Ovary (tissue), 9 donors: Measurements from ENCODE around the gene LRRC18. TPM values are rescaled to one million over a fixed set of nuclear protein-coding genes. Genes with fewer than 3 reads are reported as not detected.

Experiments
- DNase-seq, 5 donors: peaks; one replicate each; pipeline ENCODE4 v3.0.0-alpha.2; 2019 to 2020
- H3K27ac ChIP-seq, 2 donors: fragments of 200-600 bp; one replicate each; pipeline versions ENCODE4 v1.5.1 to v1.8.0; 2019 to 2022
- H3K27me3 ChIP-seq: fragments of 200-600 bp; one replicate; pipeline ENCODE4 v1.8.0; 2022
- H3K36me3 ChIP-seq: fragments of 200-600 bp; sonication (generic); one replicate; pipeline ENCODE4 v1.5.1; 2019
- H3K4me1 ChIP-seq: one replicate; pipeline ENCODE4 v1.8.1; 2013; ENCODE audit warnings: mild to moderate bottlenecking, moderate library complexity; ENCODE audit not compliant: insufficient read depth
- H3K4me3 ChIP-seq: fragments of 200-600 bp; sonication (generic); one replicate; pipeline ENCODE4 v1.5.1; 2017
- H3K9me3 ChIP-seq, 2 donors: fragments of 200-600 bp in 1 of 2; sonication (generic) in 1 of 2; one replicate each; pipeline versions ENCODE4 v1.5.1 to v1.8.1; 2013 to 2019; ENCODE audit warnings: mild to moderate bottlenecking in 1 of 2, moderate library complexity in 1 of 2
- EP300 ChIP-seq: sonication (generic); formaldehyde crosslinking; IDR thresholded peaks from one replicate; pipeline ENCODE4 v1.6.1; 2017; ENCODE audit warnings: antibody characterized with exemption
- POLR2A ChIP-seq: fragments of 450-650 bp; IDR thresholded peaks from one replicate; pipeline ENCODE4 v1.6.1; 2017; ENCODE audit warnings: antibody characterized with exemption, mild to moderate bottlenecking, moderate library complexity
- WGBS, 3 donors: extraction: QIAGEN DNeasy Blood & Tissue Kit in 1 of 3; methylation state at CpG; one replicate each; pipeline versions ENCODE4 v1.1.5 to v1.1.7; 2013 to 2017; 5-methylcytosine and 5-hydroxymethylcytosine counted together
- intact Hi-C, 4 donors: fragments of 100-400 bp; cut with DNase I; formaldehyde crosslinking; loops; one replicate each; pipeline versions ENCODE4 v1.11.0 to v1.15.1; 2022 to 2023
- microRNA-seq, 3 donors: library from miRNA; unstranded; fragments of <30 nt; microRNA quantifications; one replicate each; pipeline versions ENCODE4 to v1.2.0, GENCODE V29; 2019 to 2020
- polyA plus RNA-seq, 2 donors: library from polyadenylated mRNA; stranded (reverse); fragments of 200-250 nt in 1 of 2; fragments of 350-450 nt in 1 of 2; fragmentation: Illumina TruSeq in 1 of 2; extraction: RNeasy Lipid Tissue Mini Kit (QIAGEN cat#74804) in 1 of 2; gene quantifications; one replicate each; pipeline ENCODE4 v1.2.3, GENCODE V29; 2013 to 2014
- small RNA-seq: library from RNA; depleted of rRNA; stranded (forward); fragments of <200 nt; gene quantifications from one replicate; pipeline ENCODE3, GENCODE V24; 2016
- total RNA-seq, 7 donors: library from RNA; depleted of rRNA in 2 of 7; stranded (reverse); fragments of >200 nt in 2 of 7; fragmentation: NEBNext Ultra II Directional in 3 of 7; extraction: Animal tissue kit (Norgen Biotek cat#: 25700) in 3 of 7; gene quantifications; one replicate each; pipeline versions ENCODE4 v1.1.0 to v1.2.4, GENCODE V29; 2016 to 2023
- TF ChIP-seq, protein P1 (sequence below), 3 donors: fragments of 450-650 bp in 2 of 3; fragments of 200-600 bp in 1 of 3; IDR thresholded peaks; one replicate each; pipeline versions ENCODE4 v1.5.1 to v1.8.0; 2016 to 2022; ENCODE audit warnings: antibody characterized with exemption in 3 of 3, mild to moderate bottlenecking in 1 of 3
- donor health status: DM: no; HTN: no; CAD: no; lungs with moderate emphysema.
- donor health status: DM: no; HTN: no; CAD: no.
- donor health status: Bipolar disorder and iron deficiency.
- donor health status: DM: yes; HTN: yes; CAD: no.
- donor health status: DM: no; HTN: no; CAD: no.
- donor health status: DM: yes; HTN: yes; CAD: no.

Gene LRRC18
- total and polyA plus RNA-seq, 9 donors, result 0.15 to 1.4 (median 0.22) TPM; not detected in 4

DNA sequence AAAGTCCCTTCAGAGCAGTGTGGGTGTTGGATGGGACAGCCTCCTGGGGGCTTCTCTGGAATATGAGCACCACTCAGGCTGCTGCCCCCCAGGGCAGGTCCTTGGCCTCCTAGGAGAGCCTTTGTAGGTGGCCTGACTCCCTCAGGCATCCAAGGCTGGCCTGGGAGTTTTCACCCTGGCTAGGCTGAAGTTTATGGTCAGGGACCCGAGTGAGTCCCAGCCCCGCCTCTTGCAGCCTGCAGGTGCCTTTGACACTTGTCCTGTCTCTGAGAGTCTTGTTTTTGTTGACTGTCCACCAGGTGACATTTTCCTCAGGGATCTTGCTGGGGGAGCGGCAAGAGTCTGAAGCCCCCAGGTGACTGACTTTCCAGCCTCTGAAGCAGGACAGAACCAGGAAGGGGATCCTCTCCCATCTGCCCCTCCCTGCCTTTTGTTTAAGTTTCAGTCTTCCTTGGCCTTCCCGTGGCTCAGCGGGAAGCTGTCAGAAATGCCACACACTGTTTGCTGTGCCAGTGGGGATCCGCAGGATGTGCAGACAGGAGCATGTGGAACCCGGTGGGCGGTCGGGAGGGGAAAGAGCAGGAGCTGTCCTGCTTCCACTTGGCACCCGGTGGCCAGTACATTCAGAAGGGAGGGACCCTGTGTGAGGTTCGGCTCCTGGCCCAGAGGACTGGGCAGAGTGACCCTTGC lies 59.5 kb downstream of the LRRC18 start:
- no peaks in the 10 kb centered on the region for H3K27me3 ChIP-seq
- 70 to 75% (median 73%) methylated on average over 11 of the region's 11 CpGs for WGBS, 3 donors
- no peaks in the 10 kb centered on the region for H3K4me1 ChIP-seq

DNA sequence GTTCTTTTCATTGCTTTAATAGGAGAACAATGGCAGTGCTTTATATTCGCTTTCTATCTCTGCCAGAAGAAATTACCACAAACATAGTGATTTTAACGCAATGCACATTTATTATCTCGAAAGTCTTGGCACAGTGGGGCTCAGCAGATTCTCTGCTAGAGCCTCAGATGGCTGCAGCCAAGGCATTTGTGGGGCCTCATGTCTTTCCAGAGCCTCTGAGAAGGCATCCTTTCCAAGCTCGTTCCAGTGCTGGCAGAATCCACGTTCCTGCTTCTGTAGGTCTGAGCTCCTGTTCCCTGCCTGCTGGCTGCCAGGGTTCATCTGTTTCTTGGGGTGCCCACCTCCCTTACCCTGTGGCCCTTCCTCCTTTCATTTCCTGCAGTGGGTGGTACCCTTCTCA lies 60.2 kb downstream of the LRRC18 start:
- 64 to 79% (median 77%) methylated on average over 5 of the region's 5 CpGs for WGBS, 3 donors
- Histone ChIP-seq H3K4me3 (no peak overlapping the region), H3K4me1 (no peaks in the 10 kb centered on the region), H3K27ac (no peak overlapping the region), H3K27me3 (no peaks in the 10 kb centered on the region), H3K9me3 (no peaks in the 10 kb centered on the region), H3K36me3 (no peaks in the 10 kb centered on the region)
- no peak for DNase-seq
- intact Hi-C loops, result no loop called here
- no peak for TF ChIP-seq POLR2A
- TF ChIP-seq, protein P1, sequence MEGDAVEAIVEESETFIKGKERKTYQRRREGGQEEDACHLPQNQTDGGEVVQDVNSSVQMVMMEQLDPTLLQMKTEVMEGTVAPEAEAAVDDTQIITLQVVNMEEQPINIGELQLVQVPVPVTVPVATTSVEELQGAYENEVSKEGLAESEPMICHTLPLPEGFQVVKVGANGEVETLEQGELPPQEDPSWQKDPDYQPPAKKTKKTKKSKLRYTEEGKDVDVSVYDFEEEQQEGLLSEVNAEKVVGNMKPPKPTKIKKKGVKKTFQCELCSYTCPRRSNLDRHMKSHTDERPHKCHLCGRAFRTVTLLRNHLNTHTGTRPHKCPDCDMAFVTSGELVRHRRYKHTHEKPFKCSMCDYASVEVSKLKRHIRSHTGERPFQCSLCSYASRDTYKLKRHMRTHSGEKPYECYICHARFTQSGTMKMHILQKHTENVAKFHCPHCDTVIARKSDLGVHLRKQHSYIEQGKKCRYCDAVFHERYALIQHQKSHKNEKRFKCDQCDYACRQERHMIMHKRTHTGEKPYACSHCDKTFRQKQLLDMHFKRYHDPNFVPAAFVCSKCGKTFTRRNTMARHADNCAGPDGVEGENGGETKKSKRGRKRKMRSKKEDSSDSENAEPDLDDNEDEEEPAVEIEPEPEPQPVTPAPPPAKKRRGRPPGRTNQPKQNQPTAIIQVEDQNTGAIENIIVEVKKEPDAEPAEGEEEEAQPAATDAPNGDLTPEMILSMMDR (IDR thresholded peaks at IDR 0.05), result no peak
- no peak for TF ChIP-seq EP300

More for the DNA sequence above, 59.5 kb downstream of the LRRC18 start:
- intact Hi-C loops, result no loop called here
- H3K36me3 ChIP-seq, result no peaks in the 10 kb centered on the region
- TF ChIP-seq, protein P1 (IDR thresholded peaks at IDR 0.05), result no peak
- TF ChIP-seq EP300 (no peak), POLR2A (no peak)
- no peak overlapping the region for H3K4me3 ChIP-seq
- no peak overlapping the region for H3K27ac ChIP-seq
- no peaks in the 10 kb centered on the region for H3K9me3 ChIP-seq
- no peak for DNase-seq

DNA sequence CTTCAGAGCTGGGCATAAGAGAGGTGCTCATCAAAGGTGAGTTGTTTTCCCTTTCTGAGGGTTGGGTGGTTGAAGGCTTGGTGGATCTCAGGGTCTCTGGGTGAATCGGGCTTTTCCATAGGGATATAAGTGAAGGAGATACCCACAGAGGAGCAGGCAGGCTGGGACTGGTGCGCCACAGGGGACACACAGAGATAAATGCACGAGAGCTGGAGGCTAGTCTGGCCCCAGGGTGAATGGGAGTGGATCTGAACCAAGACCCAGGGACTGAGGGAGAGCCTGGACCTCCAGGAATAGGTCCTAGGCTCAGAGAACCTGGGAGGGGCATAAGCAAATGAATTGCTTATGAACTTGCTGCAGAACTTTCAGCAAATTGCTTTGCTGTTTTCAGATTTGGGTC lies 61.5 kb downstream of the LRRC18 start:
- 92 to 97% (median 92%) methylated on average over 3 of the region's 3 CpGs for WGBS, 3 donors
- Histone ChIP-seq H3K9me3 (no peaks in the 10 kb centered on the region), H3K4me3 (no peak overlapping the region), H3K27me3 (no peaks in the 10 kb centered on the region), H3K36me3 (no peaks in the 10 kb centered on the region), H3K4me1 (no peaks in the 10 kb centered on the region), H3K27ac (no peak overlapping the region)
- TF ChIP-seq EP300, result no peak
- TF ChIP-seq, protein P1 (IDR thresholded peaks at IDR 0.05), result no peak
- no peak for TF ChIP-seq POLR2A
- no peak for DNase-seq
- intact Hi-C loops, result no loop called here

DNA sequence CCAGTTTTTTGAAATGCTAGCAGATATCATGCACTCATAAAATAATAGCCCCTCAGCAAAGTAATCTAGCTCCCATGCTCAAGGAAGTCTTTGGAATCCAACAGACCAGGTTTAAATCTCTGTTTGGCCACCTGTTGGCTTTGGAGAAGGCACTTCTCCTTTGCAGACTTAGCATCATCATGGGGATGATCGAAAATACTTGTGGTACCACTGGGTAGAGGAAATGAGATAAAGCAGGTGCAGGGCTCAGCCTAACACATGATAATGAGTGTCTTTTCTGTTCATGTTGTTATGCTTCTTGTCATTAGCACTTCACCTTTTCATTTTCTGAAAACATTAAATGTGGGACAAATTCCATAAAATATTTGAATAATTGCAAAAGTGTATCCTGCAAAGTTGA lies 67.4 kb downstream of the LRRC18 start:
- no peaks in the 10 kb centered on the region for H3K9me3 ChIP-seq
- H3K36me3 ChIP-seq, result no peaks in the 10 kb centered on the region
- no peaks in the 10 kb centered on the region for H3K4me1 ChIP-seq
- intact Hi-C loops, result no loop called here
- no peak overlapping the region for H3K27ac ChIP-seq
- WGBS, 3 donors, result 93 to 95% (median 94%) methylated on average over 1 of the region's 1 CpG
- DNase-seq, result no peak
- H3K4me3 ChIP-seq, result no peak overlapping the region
- TF ChIP-seq POLR2A, result no peak
- no peak for TF ChIP-seq EP300
- TF ChIP-seq, protein P1 (IDR thresholded peaks at IDR 0.05), result no peak
- no peaks in the 10 kb centered on the region for H3K27me3 ChIP-seq

Small RNA genes lying within 50 kb of the gene (microRNA-seq; reads per million reads assigned to microRNA genes)
- gene MIR4294, result 0 reads per million in 3 donors

Small RNA genes lying within 50 kb of the gene (small RNA-seq; reads per million reads assigned to genes)
- gene MIR4294, result not detected

Other genes starting within 250 kb of the LRRC18 start
- gene VSTM4, start 175.7 kb upstream of the LRRC18 start, total RNA-seq, result 10 to 100 TPM; 17.3 to 68.9 (median 42.9) TPM
- gene VSTM4, start 175.7 kb upstream of the LRRC18 start, polyA plus RNA-seq, result 10 to 100 TPM; 28.3 to 57.1 TPM
- gene FAM170B, start 194.2 kb upstream of the LRRC18 start, total RNA-seq, result not detected
- gene FAM170B, start 194.2 kb upstream of the LRRC18 start, polyA plus RNA-seq, result not detected
- gene TMEM273, start 248.6 kb upstream of the LRRC18 start, total RNA-seq, result 10 to 100 TPM in 1 of 7 donors, 1 to 10 TPM in 6; 1.5 to 17.1 (median 4.3) TPM
- gene TMEM273, start 248.6 kb upstream of the LRRC18 start, polyA plus RNA-seq, result 10 to 100 TPM; 17.4 to 25.2 TPM